ENCODE results near the gene SCYL3. TPM values are rescaled to one million over a fixed set of nuclear protein-coding genes. Genes with fewer than 3 reads are reported as not detected.
"Not testable (repeated sequence)": the region's sequence is repeated elsewhere in the genome, so short reads cannot be mapped to it uniquely, and the experiment has no call there.

The SCYL3 gene
- total RNA-seq, 2 donors from 2014 or later = 7.0 to 7.3 TPM

- peaks cover 3 to 48% of the 10 kb centered on the region in 2 donors for H3K36me3 ChIP-seq (replicated peaks in 1 of 2; ENCODE audit: insufficient read depth in 1 of 2, low read depth in 2 of 2)
- no peak overlapping the region for H3K27ac ChIP-seq
- no peaks in the 10 kb centered on the region for H3K27me3 ChIP-seq
- WGBS, 2 donors = 91 to 100% methylated on average over 2 of the region's 2 CpGs
- H3K4me1 ChIP-seq = no peaks in the 10 kb centered on the region
- H3K4me3 ChIP-seq = no peak overlapping the region
- H3K9me3 ChIP-seq = no peaks in the 10 kb centered on the region
- intact Hi-C loops (cut with DNase I) = no loop called here
- DNase-seq = no peak
- TF ChIP-seq CTCF (IDR thresholded peaks at IDR 0.05) (no peak), POLR2A (IDR thresholded peaks at IDR 0.05) (no peak)
- ATAC-seq = no peak
Measured at GRCh38 chr1:169868978-169869377, 24.7 kb downstream of the SCYL3 start.

GRCh38 chr1:169867012-169867675 is 26.6 kb downstream of the SCYL3 start:
- no peak for DNase-seq
- H3K4me1 ChIP-seq = no peaks in the 10 kb centered on the region
- intact Hi-C loops (cut with DNase I) = no loop called here
- no peaks in the 10 kb centered on the region for H3K9me3 ChIP-seq
- TF ChIP-seq POLR2A (IDR thresholded peaks at IDR 0.05) (no peak), CTCF (IDR thresholded peaks at IDR 0.05) (no peak)
- H3K4me3 ChIP-seq = no peak overlapping the region
- 86 to 89% methylated on average over 4 of the region's 4 CpGs for WGBS, 2 donors
- ATAC-seq = no peak
- H3K36me3 ChIP-seq (replicated peaks in 1 of 2; ENCODE audit: insufficient read depth in 1 of 2, low read depth in 2 of 2) = peaks cover 3 to 41% of the 10 kb centered on the region in 2 donors
- no peaks in the 10 kb centered on the region for H3K27me3 ChIP-seq
- no peak overlapping the region for H3K27ac ChIP-seq

- WGBS, 2 donors = 81 to 91% methylated on average over 2 of the region's 2 CpGs
- no peak overlapping the region for H3K4me3 ChIP-seq
- no peaks in the 10 kb centered on the region for H3K9me3 ChIP-seq
- no peak for TF ChIP-seq CTCF (IDR thresholded peaks at IDR 0.05)
- TF ChIP-seq POLR2A (IDR thresholded peaks at IDR 0.05) = no peak
- intact Hi-C loops (cut with DNase I) = no loop called here
- H3K36me3 ChIP-seq (replicated peaks in 1 of 2; ENCODE audit: insufficient read depth in 1 of 2, low read depth in 2 of 2) = peaks cover 3 to 41% of the 10 kb centered on the region in 2 donors
- no peaks in the 10 kb centered on the region for H3K4me1 ChIP-seq
- no peak overlapping the region for H3K27ac ChIP-seq
- DNase-seq (no peak), ATAC-seq (no peak)
- H3K27me3 ChIP-seq = no peaks in the 10 kb centered on the region
Measured at GRCh38 chr1:169866577-169866976, 27.1 kb downstream of the SCYL3 start.

DNA sequence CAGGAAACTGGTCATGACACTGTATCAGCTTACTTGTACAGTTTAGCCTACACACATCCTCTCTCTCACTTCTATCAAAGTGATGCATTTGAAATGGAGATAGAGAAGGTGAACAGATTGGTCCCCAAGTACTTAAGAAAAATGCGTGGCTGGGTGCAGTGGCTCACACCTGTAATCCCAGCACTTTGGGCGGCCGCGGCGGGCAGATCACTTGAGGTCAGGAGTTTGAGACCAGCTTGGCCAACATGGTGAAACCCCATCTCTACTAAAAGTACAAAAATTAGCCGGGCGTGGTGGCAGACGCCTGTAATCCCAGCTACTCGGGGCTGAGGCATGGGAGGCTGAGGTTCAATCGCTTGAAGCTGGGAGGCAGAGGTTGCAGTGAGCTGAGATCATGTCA is 29.2 kb downstream of the SCYL3 start:
- 94% methylated on average over 10 of the region's 10 CpGs for WGBS, 2 donors
- peaks cover 3 to 43% of the 10 kb centered on the region in 2 donors for H3K36me3 ChIP-seq (replicated peaks in 1 of 2; ENCODE audit: insufficient read depth in 1 of 2, low read depth in 2 of 2)
- H3K9me3 ChIP-seq; H3K27me3 ChIP-seq; ATAC-seq; H3K4me3 ChIP-seq; intact Hi-C loops (cut with DNase I); H3K27ac ChIP-seq; DNase-seq; H3K4me1 ChIP-seq: not testable (repeated sequence)

DNA sequence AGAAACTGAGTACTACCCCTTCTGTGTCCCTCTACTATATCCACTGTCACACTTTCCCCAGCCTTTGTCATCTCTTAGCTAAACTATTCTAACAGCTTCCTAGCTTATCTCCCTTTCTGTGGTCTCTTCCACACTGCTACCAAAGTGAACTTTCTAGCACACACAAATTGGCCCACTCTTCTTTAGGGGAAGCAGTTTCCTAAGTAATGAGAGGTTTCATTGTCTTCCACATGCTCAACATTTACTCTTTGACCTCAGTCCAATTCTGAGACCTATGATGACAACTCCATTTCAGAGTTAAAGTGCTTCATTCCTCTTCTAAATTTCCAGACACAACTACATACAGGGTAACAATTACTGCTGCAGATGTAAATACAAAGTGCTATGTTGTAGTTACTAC is 32.9 kb downstream of the SCYL3 start:
- TF ChIP-seq CTCF (IDR thresholded peaks at IDR 0.05) (no peak), POLR2A (IDR thresholded peaks at IDR 0.05) (no peak)
- Histone ChIP-seq H3K4me1 (no peaks in the 10 kb centered on the region), H3K36me3 (replicated peaks in 1 of 2; ENCODE audit: insufficient read depth in 1 of 2, low read depth in 2 of 2) (peaks cover 3 to 31% of the 10 kb centered on the region in 2 donors), H3K9me3 (no peaks in the 10 kb centered on the region), H3K4me3 (no peak overlapping the region), H3K27me3 (no peaks in the 10 kb centered on the region), H3K27ac (no peak overlapping the region)
- ATAC-seq = no peak
- DNase-seq = no peak
- intact Hi-C loops (cut with DNase I) = no loop called here
